HEK293 (cell line): ENCODE measurements around the gene LAMA2.
A peak's percentile ranks its signal among the peaks of the same experiment; 100 is the strongest.

Source experiments
- CTCF ChIA-PET: fragments of 350-600 bp; formaldehyde crosslinking; extraction: SDS; loops from one replicate; lab custom pipeline; 2021; ENCODE audit warnings: antibody characterized with exemption; lab: Yijun Ruan, JAX
- POLR2A ChIA-PET: fragments of 300-600 bp; formaldehyde crosslinking; extraction: SDS; loops from one replicate; lab custom pipeline; 2020; ENCODE audit warnings: antibody characterized with exemption, inconsistent platforms; lab: Yijun Ruan, JAX
- H3K27ac ChIP-seq: fragments of 200-500 bp; sonication (Bioruptor generic); 2 replicates; pipeline ENCODE4 v1.5.1; 2014; ENCODE audit warnings: low read depth, low read length, control low read depth, inconsistent platforms; ENCODE audit errors: extremely low read depth
- H3K36me3 ChIP-seq, 2 experiments: fragments of 200-500 bp in 1 of 2; sonication (Bioruptor generic) in 1 of 2; 1 replicate in 1 of 2; 2 replicates in 1 of 2; pipeline ENCODE4 v1.5.1; 2014 to 2017; ENCODE audit warnings: inconsistent platforms in 2 of 2, low read length in 2 of 2; ENCODE audit not compliant: control insufficient read depth in 2 of 2, insufficient read depth in 1 of 2
- H3K4me1 ChIP-seq: fragments of 200-500 bp; sonication (Bioruptor generic); 2 replicates; pipeline ENCODE4 v1.5.1; 2014; ENCODE audit warnings: mild to moderate bottlenecking, low read length, inconsistent platforms; ENCODE audit not compliant: control insufficient read depth, insufficient read depth
- H3K4me3 ChIP-seq: 2 replicates; pipeline ENCODE4 v1.5.1; 2011; ENCODE audit warnings: low read depth, mild to moderate bottlenecking, control low read depth, low read length, moderate library complexity
- H3K9me3 ChIP-seq: fragments of 200-500 bp; sonication (Bioruptor generic); 2 replicates; pipeline ENCODE4 v1.5.1; 2014; ENCODE audit warnings: low read depth, low read length, inconsistent platforms; ENCODE audit not compliant: control insufficient read depth, insufficient read depth
- BCL11B ChIP-seq: fragments of 450-650 bp; formaldehyde crosslinking; IDR thresholded peaks from 2 replicates; pipeline ENCODE4 v1.5.1; 2016; ENCODE audit warnings: low read depth, missing biosample characterization, missing genetic modification characterization
- HOXD13 ChIP-seq: sonication (generic); formaldehyde crosslinking; IDR thresholded peaks from 2 replicates; pipeline ENCODE4 v1.8.0; 2022; ENCODE audit warnings: missing genetic modification reagents, borderline replicate concordance
- TCF7L2 ChIP-seq: IDR thresholded peaks from 2 replicates; pipeline ENCODE4 v1.6.1; 2011; ENCODE audit warnings: low read depth, mild to moderate bottlenecking, inconsistent platforms, low read length, moderate library complexity, borderline replicate concordance
- WT1 ChIP-seq: fragments of 450-650 bp; formaldehyde crosslinking; IDR thresholded peaks from 2 replicates; pipeline ENCODE4 v1.5.1; 2016; ENCODE audit warnings: missing biosample characterization, missing genetic modification characterization
- ZBTB7A ChIP-seq: fragments of 450-650 bp; formaldehyde crosslinking; IDR thresholded peaks from 2 replicates; pipeline ENCODE4 v1.5.1; 2016; ENCODE audit warnings: low read depth, missing biosample characterization, missing genetic modification characterization
- ZNF10 ChIP-seq: fragments of 450-650 bp; formaldehyde crosslinking; IDR thresholded peaks from 2 replicates; pipeline ENCODE4 v1.5.1; 2017; ENCODE audit warnings: missing biosample characterization, missing genetic modification characterization
- ZNF133 ChIP-seq: fragments of 450-650 bp; formaldehyde crosslinking; IDR thresholded peaks from 2 replicates; pipeline ENCODE4 v1.5.1; 2016; ENCODE audit warnings: missing biosample characterization, missing genetic modification characterization
- ZNF214 ChIP-seq: fragments of 450-650 bp; formaldehyde crosslinking; IDR thresholded peaks from 2 replicates; pipeline ENCODE4 v1.5.1; 2017; ENCODE audit warnings: missing biosample characterization, mild to moderate bottlenecking, missing genetic modification characterization, borderline replicate concordance
- ZNF24 ChIP-seq: fragments of 450-650 bp; formaldehyde crosslinking; IDR thresholded peaks from 2 replicates; pipeline ENCODE4 v1.5.1; 2016; ENCODE audit warnings: missing biosample characterization, missing genetic modification characterization
- ZNF394 ChIP-seq: fragments of 450-650 bp; formaldehyde crosslinking; IDR thresholded peaks from 2 replicates; pipeline ENCODE4 v1.5.1; 2016; ENCODE audit warnings: missing biosample characterization, missing genetic modification characterization, mild to moderate bottlenecking, moderate library complexity, borderline replicate concordance
- ZNF404 ChIP-seq: fragments of 450-650 bp; formaldehyde crosslinking; IDR thresholded peaks from 2 replicates; pipeline ENCODE4 v1.5.1; 2017; ENCODE audit warnings: missing biosample characterization, missing genetic modification characterization
- ZNF561 ChIP-seq: fragments of 450-650 bp; IDR thresholded peaks from 2 replicates; pipeline ENCODE4 v1.5.1; 2018; ENCODE audit warnings: missing biosample characterization, missing genetic modification characterization, borderline replicate concordance
- ZNF623 ChIP-seq: fragments of 450-650 bp; formaldehyde crosslinking; IDR thresholded peaks from 2 replicates; pipeline ENCODE4 v1.5.1; 2016; ENCODE audit warnings: missing biosample characterization, missing genetic modification characterization
- ZNF76 ChIP-seq: fragments of 450-650 bp; formaldehyde crosslinking; IDR thresholded peaks from 2 replicates; pipeline ENCODE4; 2016; ENCODE audit warnings: low read depth, missing biosample characterization, missing genetic modification characterization, borderline replicate concordance
- ZNF785 ChIP-seq: fragments of 450-650 bp; formaldehyde crosslinking; IDR thresholded peaks from 2 replicates; pipeline ENCODE4 v1.5.1; 2016; ENCODE audit warnings: missing biosample characterization, missing genetic modification characterization
- ZSCAN30 ChIP-seq: fragments of 450-650 bp; IDR thresholded peaks from 2 replicates; pipeline ENCODE4 v1.5.1; 2018; ENCODE audit warnings: missing biosample characterization, mild to moderate bottlenecking, missing genetic modification characterization, moderate library complexity
- TF ChIP-seq, protein P1 (sequence below): fragments of 450-650 bp; formaldehyde crosslinking; IDR thresholded peaks from 2 replicates; pipeline ENCODE4 v1.5.1; 2017; ENCODE audit warnings: missing biosample characterization, missing genetic modification characterization
- TF ChIP-seq, protein P2 (sequence below): fragments of 450-650 bp; formaldehyde crosslinking; IDR thresholded peaks from 2 replicates; pipeline ENCODE4 v1.5.1; 2016; ENCODE audit warnings: missing biosample characterization, missing genetic modification characterization
- TF ChIP-seq, protein P3 (sequence below): fragments of 450-650 bp; formaldehyde crosslinking; optimal IDR thresholded peaks from 2 replicates; pipeline ENCODE3; 2016; ENCODE audit warnings: missing biosample characterization, mild to moderate bottlenecking, missing genetic modification characterization
- TF ChIP-seq, protein P4 (sequence below): fragments of 450-650 bp; formaldehyde crosslinking; IDR thresholded peaks from 2 replicates; pipeline ENCODE4 v1.5.1; 2016; ENCODE audit warnings: missing biosample characterization, missing genetic modification characterization, borderline replicate concordance
- TF ChIP-seq, protein P5 (sequence below): fragments of 450-650 bp; formaldehyde crosslinking; IDR thresholded peaks from 2 replicates; pipeline ENCODE4 v1.5.1; 2016; ENCODE audit warnings: missing biosample characterization, missing genetic modification characterization

Gene LAMA2

DNA sequence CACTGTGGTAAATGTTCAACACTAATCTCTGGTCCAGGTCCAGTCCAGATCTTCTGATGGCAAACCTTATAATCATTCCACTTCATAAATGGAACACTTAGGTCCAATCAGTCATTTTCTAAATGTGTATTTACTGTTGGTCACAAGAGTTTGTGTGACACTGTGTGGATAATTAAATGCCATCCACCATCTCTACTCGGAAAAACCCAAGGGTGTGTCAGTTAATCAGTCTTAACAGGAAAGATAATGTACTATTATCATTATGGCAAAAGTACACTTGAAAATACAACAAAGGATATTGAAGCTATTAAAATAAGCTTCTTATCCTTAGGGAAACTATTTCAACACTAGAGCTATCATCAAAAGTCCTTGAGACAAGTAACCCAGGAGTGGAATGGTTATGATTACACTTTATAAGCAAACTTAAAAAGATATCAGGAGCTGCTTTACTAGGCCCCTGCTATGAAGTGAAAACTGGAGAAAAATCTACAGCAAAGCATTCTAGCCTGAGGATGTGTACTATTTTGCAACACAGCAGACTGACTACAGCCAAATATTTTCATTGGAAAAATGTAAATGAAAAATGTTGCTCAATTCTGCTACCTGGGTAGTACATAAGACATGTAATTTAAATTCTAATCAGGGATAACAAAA is 227.9 kb downstream of the LAMA2 start:
- TF ChIP-seq TCF7L2 (peak; percentile 52; the same call in 1 of the 2 replicates), ZNF214 (no peak)
- H3K9me3 ChIP-seq: no peaks in the 10 kb centered on the region
- no peaks in the 10 kb centered on the region for H3K4me1 ChIP-seq
- ChIA-PET POLR2A (no interaction called here), CTCF (interaction anchor here (0.6 kb wide), 1 partner anchor 279 kb away, joined by 4 read pairs; no protein-coding TSS in a partner anchor)
- no peak overlapping the region for H3K4me3 ChIP-seq
- no peak overlapping the region for H3K27ac ChIP-seq
- H3K36me3 ChIP-seq: no peaks in the 10 kb centered on the region

DNA sequence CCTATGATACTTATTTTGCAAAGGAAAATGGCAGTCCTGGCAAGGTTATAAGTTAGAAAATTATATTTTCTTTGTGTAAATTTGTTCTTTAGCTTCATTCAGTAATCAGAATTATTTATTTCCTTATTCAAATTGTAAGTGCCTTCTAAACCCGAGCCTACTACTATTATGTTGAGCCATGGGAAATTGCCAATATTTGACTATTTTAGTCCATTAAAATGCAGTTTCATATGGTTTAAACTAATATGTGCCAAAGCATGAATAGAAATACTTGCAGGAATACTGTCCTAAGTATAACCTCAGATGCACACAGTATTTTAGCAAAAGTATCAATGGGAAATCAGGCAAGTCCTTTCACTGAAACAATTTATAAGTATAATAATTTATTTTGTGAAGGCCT is 228.4 kb downstream of the LAMA2 start:
- CTCF ChIA-PET: no interaction called here
- Histone ChIP-seq H3K36me3 (no peaks in the 10 kb centered on the region), H3K27ac (no peak overlapping the region), H3K9me3 (no peaks in the 10 kb centered on the region), H3K4me1 (no peaks in the 10 kb centered on the region)
- TF ChIP-seq, protein P1, sequence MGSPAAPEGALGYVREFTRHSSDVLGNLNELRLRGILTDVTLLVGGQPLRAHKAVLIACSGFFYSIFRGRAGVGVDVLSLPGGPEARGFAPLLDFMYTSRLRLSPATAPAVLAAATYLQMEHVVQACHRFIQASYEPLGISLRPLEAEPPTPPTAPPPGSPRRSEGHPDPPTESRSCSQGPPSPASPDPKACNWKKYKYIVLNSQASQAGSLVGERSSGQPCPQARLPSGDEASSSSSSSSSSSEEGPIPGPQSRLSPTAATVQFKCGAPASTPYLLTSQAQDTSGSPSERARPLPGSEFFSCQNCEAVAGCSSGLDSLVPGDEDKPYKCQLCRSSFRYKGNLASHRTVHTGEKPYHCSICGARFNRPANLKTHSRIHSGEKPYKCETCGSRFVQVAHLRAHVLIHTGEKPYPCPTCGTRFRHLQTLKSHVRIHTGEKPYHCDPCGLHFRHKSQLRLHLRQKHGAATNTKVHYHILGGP (tag by site-specific recombination): no peak
- TF ChIP-seq ZNF561 (tag by site-specific recombination): no peak
- TF ChIP-seq ZNF10: no peak
- TF ChIP-seq, protein P2, sequence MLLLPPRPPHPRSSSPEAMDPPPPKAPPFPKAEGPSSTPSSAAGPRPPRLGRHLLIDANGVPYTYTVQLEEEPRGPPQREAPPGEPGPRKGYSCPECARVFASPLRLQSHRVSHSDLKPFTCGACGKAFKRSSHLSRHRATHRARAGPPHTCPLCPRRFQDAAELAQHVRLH (tag by site-specific recombination): no peak
- TF ChIP-seq, protein P3, sequence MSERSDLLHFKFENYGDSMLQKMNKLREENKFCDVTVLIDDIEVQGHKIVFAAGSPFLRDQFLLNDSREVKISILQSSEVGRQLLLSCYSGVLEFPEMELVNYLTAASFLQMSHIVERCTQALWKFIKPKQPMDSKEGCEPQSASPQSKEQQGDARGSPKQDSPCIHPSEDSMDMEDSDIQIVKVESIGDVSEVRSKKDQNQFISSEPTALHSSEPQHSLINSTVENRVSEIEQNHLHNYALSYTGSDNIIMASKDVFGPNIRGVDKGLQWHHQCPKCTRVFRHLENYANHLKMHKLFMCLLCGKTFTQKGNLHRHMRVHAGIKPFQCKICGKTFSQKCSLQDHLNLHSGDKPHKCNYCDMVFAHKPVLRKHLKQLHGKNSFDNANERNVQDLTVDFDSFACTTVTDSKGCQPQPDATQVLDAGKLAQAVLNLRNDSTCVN (tag by site-specific recombination): no peak
- TF ChIP-seq ZNF394: no peak
- TF ChIP-seq ZNF24 (tag by site-specific recombination): no peak
- no peak for TF ChIP-seq ZNF404 (tag by site-specific recombination)
- TF ChIP-seq HOXD13: no peak
- no peak for TF ChIP-seq ZNF623 (tag by site-specific recombination)
- no peak for TF ChIP-seq WT1
- TF ChIP-seq ZSCAN30: no peak
- TF ChIP-seq, protein P4, sequence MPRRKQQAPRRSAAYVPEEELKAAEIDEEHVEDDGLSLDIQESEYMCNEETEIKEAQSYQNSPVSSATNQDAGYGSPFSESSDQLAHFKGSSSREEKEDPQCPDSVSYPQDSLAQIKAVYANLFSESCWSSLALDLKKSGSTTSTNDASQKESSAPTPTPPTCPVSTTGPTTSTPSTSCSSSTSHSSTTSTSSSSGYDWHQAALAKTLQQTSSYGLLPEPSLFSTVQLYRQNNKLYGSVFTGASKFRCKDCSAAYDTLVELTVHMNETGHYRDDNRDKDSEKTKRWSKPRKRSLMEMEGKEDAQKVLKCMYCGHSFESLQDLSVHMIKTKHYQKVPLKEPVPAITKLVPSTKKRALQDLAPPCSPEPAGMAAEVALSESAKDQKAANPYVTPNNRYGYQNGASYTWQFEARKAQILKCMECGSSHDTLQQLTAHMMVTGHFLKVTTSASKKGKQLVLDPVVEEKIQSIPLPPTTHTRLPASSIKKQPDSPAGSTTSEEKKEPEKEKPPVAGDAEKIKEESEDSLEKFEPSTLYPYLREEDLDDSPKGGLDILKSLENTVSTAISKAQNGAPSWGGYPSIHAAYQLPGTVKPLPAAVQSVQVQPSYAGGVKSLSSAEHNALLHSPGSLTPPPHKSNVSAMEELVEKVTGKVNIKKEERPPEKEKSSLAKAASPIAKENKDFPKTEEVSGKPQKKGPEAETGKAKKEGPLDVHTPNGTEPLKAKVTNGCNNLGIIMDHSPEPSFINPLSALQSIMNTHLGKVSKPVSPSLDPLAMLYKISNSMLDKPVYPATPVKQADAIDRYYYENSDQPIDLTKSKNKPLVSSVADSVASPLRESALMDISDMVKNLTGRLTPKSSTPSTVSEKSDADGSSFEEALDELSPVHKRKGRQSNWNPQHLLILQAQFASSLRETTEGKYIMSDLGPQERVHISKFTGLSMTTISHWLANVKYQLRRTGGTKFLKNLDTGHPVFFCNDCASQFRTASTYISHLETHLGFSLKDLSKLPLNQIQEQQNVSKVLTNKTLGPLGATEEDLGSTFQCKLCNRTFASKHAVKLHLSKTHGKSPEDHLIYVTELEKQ (tag by site-specific recombination): no peak
- TF ChIP-seq ZNF133: no peak
- TF ChIP-seq ZNF785: no peak
- TF ChIP-seq, protein P5, sequence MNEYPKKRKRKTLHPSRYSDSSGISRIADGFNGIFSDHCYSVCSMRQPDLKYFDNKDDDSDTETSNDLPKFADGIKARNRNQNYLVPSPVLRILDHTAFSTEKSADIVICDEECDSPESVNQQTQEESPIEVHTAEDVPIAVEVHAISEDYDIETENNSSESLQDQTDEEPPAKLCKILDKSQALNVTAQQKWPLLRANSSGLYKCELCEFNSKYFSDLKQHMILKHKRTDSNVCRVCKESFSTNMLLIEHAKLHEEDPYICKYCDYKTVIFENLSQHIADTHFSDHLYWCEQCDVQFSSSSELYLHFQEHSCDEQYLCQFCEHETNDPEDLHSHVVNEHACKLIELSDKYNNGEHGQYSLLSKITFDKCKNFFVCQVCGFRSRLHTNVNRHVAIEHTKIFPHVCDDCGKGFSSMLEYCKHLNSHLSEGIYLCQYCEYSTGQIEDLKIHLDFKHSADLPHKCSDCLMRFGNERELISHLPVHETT (tag by site-specific recombination): no peak
- no peak for TF ChIP-seq ZBTB7A
- TF ChIP-seq BCL11B (tag by site-specific recombination): no peak
- TF ChIP-seq ZNF76: no peak
- TF ChIP-seq, all 188 proteins: peak for 0
- no peak overlapping the region for H3K4me3 ChIP-seq
- POLR2A ChIA-PET: no interaction called here
